Tibial nerve (tissue), 3 donors: ENCODE results near the gene KDM4C.

ENCODE experiments used
- POLR2A ChIP-seq, 2 donors: fragments of 450-650 bp; IDR thresholded peaks; one replicate each; pipeline ENCODE4 v1.6.1; 2017; ENCODE audit warnings: antibody characterized with exemption in 2 of 2, mild to moderate bottlenecking in 2 of 2, moderate library complexity in 2 of 2
- TF ChIP-seq, protein P1 (sequence below), 5 experiments: fragments of 200-600 bp in 3 of 5; fragments of 450-650 bp in 2 of 5; sonication (generic) in 3 of 5; IDR thresholded peaks; one replicate each; pipeline ENCODE4 v1.5.1; 2016 to 2019; ENCODE audit warnings: antibody characterized with exemption in 5 of 5, mild to moderate bottlenecking in 3 of 5, moderate library complexity in 2 of 5

DNA sequence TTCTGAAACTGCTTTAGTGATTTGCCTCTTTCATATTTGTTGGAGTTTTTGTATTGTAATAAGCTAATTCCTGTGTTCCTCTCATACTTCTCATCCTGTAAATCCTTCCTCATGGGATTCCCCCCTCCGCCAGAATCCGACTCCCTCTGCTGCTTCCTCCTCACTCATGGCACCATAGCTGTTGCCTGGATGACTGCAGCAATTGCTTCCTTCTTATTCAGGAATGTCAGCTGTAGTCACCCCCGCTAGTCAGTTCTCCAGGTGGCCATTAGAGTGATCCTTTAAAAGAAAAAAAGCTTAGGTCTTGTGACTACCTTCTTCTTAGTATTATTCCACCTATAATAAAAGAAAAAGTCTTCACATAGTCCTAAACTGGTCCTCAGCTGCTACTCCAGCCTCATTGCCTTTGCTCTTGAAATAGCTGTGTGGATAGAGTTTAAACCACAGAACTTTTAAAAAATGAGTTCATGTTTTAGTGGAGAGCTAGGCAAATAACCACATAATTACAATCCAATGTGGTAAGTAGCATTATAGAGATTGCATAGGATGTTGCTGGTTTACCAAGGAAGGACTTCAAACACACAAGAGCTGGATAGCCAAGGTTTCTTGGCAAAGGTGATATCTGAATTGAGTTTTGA lies 227.3 kb downstream of the KDM4C start:
- TF ChIP-seq, protein P1, sequence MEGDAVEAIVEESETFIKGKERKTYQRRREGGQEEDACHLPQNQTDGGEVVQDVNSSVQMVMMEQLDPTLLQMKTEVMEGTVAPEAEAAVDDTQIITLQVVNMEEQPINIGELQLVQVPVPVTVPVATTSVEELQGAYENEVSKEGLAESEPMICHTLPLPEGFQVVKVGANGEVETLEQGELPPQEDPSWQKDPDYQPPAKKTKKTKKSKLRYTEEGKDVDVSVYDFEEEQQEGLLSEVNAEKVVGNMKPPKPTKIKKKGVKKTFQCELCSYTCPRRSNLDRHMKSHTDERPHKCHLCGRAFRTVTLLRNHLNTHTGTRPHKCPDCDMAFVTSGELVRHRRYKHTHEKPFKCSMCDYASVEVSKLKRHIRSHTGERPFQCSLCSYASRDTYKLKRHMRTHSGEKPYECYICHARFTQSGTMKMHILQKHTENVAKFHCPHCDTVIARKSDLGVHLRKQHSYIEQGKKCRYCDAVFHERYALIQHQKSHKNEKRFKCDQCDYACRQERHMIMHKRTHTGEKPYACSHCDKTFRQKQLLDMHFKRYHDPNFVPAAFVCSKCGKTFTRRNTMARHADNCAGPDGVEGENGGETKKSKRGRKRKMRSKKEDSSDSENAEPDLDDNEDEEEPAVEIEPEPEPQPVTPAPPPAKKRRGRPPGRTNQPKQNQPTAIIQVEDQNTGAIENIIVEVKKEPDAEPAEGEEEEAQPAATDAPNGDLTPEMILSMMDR (IDR thresholded peaks at IDR 0.05): no peak
- TF ChIP-seq POLR2A (IDR thresholded peaks at IDR 0.05): no peak
